ENCODE data around the gene MRTFA. TPM values are rescaled to one million over a fixed set of nuclear protein-coding genes. Genes with fewer than 3 reads are reported as not detected.
"Not testable (repeated sequence)": the region's sequence is repeated elsewhere in the genome, so short reads cannot be mapped to it uniquely, and the experiment has no call there.

Gene MRTFA
- total and polyA plus RNA-seq, 9 of the 15 experiments (the other 6 are each of a cell fraction or from before 2014, with no cell fraction given): 0.84 to 21.1 (median 3.7) TPM

DNA sequence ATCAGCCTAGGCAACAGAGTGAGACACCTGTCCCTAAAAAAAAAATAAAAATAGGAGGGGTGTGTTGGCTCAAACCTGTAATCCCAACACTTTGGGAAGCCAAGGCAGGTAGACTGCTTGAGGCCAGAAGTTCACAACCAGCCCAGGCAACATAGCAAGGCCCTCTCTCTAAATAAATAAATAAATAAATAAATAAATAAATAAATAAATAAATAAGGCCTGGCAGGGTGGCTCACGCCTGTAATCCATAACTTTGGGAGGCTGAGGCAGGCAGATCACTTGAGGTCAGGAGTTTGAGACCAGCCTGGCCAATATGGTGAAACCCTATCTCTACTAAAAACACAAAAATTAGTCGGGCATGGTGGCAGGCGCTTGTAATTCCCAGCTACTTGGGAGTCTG is 11.2 kb downstream of the MRTFA start:
- ATAC-seq; FAIRE-seq; BruUV-seq (replicated peaks); H3K4me2 ChIP-seq (ENCODE audit: insufficient read depth, low read length); H4K20me1 ChIP-seq (replicated peaks; ENCODE audit: control insufficient read depth, insufficient read depth, low read length); H3K9ac ChIP-seq (ENCODE audit: insufficient read depth in 1 of 2, low read depth in 2 of 2, low read length in 2 of 2); H3K9me3 ChIP-seq (replicated peaks; ENCODE audit: control insufficient read depth, insufficient read depth, low read depth, low read length); H3K4me3 ChIP-seq; H3K27ac ChIP-seq (ENCODE audit: extremely low read depth, low read depth, low read length); DNase-seq (ENCODE audit: extremely low read depth in 1 of 4, low spot score in 3 of 4); H3K36me3 ChIP-seq (ENCODE audit: control insufficient read depth, insufficient read depth, low read length); in situ Hi-C loops (cut with MboI); H3K9me1 ChIP-seq (ENCODE audit: control insufficient read depth, insufficient read depth, low read length); CTCF ChIA-PET (ENCODE audit: low intra/inter-chr PET ratio); intact Hi-C loops (cut with micrococcal nuclease); H3K27me3 ChIP-seq (ENCODE audit: control insufficient read depth in 2 of 2, insufficient read depth in 2 of 2, low read length in 2 of 2); H2AFZ ChIP-seq (ENCODE audit: low read depth, low read length): not testable (repeated sequence)
- WGBS (ENCODE audit: insufficient coverage, low coverage, missing lambda C conversion rate): 87% methylated on average over 3 of the region's 3 CpGs
- POLR2A ChIA-PET: interaction anchor here (1.3 to 1.9 kb wide), 2 partner anchors 9 to 10 kb away, joined by 3 to 17 read pairs; partner anchors contain the start of gene MRTFA
- Histone ChIP-seq H3K79me2 (ENCODE audit: control insufficient read depth, insufficient read depth, low read length) (peaks cover 72% of the 10 kb centered on the region), H3K4me1 (replicated peaks in 1 of 2; ENCODE audit: control insufficient read depth in 2 of 2, insufficient read depth in 2 of 2, low read length in 2 of 2) (peaks cover 15 to 17% of the 10 kb centered on the region in 2 experiments; a peak in 4 of 5 replicates)

- Histone ChIP-seq H3K4me1 (replicated peaks in 1 of 2; ENCODE audit: control insufficient read depth in 2 of 2, insufficient read depth in 2 of 2, low read length in 2 of 2) (peaks cover 16% of the 10 kb centered on the region in 2 experiments; a peak in 4 of 5 replicates), H3K79me2 (ENCODE audit: control insufficient read depth, insufficient read depth, low read length) (peaks cover 69% of the 10 kb centered on the region), H4K20me1 (replicated peaks; ENCODE audit: control insufficient read depth, insufficient read depth, low read length) (no peaks in the 10 kb centered on the region), H3K36me3 (ENCODE audit: control insufficient read depth, insufficient read depth, low read length) (no peaks in the 10 kb centered on the region; the same call in 2 of the 3 replicates), H3K9ac (ENCODE audit: insufficient read depth in 1 of 2, low read depth in 2 of 2, low read length in 2 of 2) (no peak overlapping the region), H2AFZ (ENCODE audit: low read depth, low read length) (no peak overlapping the region), H3K9me1 (ENCODE audit: control insufficient read depth, insufficient read depth, low read length) (no peaks in the 10 kb centered on the region), H3K27me3 (ENCODE audit: control insufficient read depth in 2 of 2, insufficient read depth in 2 of 2, low read length in 2 of 2) (no peaks in the 10 kb centered on the region), H3K4me3 (no peak overlapping the region), H3K27ac (ENCODE audit: extremely low read depth, low read depth, low read length) (no peak overlapping the region), H3K4me2 (ENCODE audit: insufficient read depth, low read length) (no peak overlapping the region), H3K9me3 (replicated peaks; ENCODE audit: control insufficient read depth, insufficient read depth, low read depth, low read length) (peaks cover 4% of the 10 kb centered on the region; the same call in 1 of the 2 replicates)
- intact Hi-C loops (cut with micrococcal nuclease): no loop called here
- WGBS (ENCODE audit: insufficient coverage, low coverage, missing lambda C conversion rate): 69% methylated on average over 1 of the region's 1 CpG
- DNase-seq (ENCODE audit: extremely low read depth in 1 of 4, low spot score in 3 of 4): no peak
- FAIRE-seq: no peak
- no peak for ATAC-seq
- no TSS peak for BruUV-seq (replicated peaks)
- in situ Hi-C loops (cut with MboI): no loop called here
- CTCF ChIA-PET (ENCODE audit: low intra/inter-chr PET ratio): no interaction called here
- TF ChIP-seq CBX1 (IDR thresholded peaks at IDR 0.05; ENCODE audit: low read depth) (no peak), HOXB6 (CRISPR knock-in tag; IDR thresholded peaks at IDR 0.05; ENCODE audit: borderline replicate concordance) (no peak), ZNF583 (CRISPR knock-in tag; IDR thresholded peaks at IDR 0.05) (no peak), MEF2A (IDR thresholded peaks at IDR 0.05; ENCODE audit: control insufficient read depth, low read depth, low read length) (no peak), SRSF7 (optimal IDR thresholded peaks at IDR 0.05; ENCODE audit: low read depth, low read length) (no peak), GTF2A2 (tag; IDR thresholded peaks at IDR 0.05) (no peak), ZBTB34 (CRISPR knock-in tag; IDR thresholded peaks at IDR 0.05) (no peak), PURB (CRISPR knock-in tag; IDR thresholded peaks at IDR 0.05; ENCODE audit: low read depth) (no peak)
- TF ChIP-seq, protein P1, sequence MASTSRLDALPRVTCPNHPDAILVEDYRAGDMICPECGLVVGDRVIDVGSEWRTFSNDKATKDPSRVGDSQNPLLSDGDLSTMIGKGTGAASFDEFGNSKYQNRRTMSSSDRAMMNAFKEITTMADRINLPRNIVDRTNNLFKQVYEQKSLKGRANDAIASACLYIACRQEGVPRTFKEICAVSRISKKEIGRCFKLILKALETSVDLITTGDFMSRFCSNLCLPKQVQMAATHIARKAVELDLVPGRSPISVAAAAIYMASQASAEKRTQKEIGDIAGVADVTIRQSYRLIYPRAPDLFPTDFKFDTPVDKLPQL (IDR thresholded peaks at IDR 0.05; ENCODE audit: extremely low read depth, insufficient read length): no peak
- TF ChIP-seq, protein P2, sequence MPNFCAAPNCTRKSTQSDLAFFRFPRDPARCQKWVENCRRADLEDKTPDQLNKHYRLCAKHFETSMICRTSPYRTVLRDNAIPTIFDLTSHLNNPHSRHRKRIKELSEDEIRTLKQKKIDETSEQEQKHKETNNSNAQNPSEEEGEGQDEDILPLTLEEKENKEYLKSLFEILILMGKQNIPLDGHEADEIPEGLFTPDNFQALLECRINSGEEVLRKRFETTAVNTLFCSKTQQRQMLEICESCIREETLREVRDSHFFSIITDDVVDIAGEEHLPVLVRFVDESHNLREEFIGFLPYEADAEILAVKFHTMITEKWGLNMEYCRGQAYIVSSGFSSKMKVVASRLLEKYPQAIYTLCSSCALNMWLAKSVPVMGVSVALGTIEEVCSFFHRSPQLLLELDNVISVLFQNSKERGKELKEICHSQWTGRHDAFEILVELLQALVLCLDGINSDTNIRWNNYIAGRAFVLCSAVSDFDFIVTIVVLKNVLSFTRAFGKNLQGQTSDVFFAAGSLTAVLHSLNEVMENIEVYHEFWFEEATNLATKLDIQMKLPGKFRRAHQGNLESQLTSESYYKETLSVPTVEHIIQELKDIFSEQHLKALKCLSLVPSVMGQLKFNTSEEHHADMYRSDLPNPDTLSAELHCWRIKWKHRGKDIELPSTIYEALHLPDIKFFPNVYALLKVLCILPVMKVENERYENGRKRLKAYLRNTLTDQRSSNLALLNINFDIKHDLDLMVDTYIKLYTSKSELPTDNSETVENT (CRISPR knock-in tag; IDR thresholded peaks at IDR 0.05): no peak
- POLR2A ChIA-PET: interaction anchor here (1.3 kb wide), 1 partner anchor 10 kb away, joined by 3 read pairs; no protein-coding TSS in a partner anchor
Observed at GRCh38 chr22:40624770-40625169, 11.7 kb downstream of the MRTFA start.
